HG03095 (cell line): Measurements from ENCODE around the gene RANBP17.

Experiments used
- ATAC-seq: cut with Tn5 transposase; IDR thresholded peaks from one replicate; pipeline ENCODE4 v1.9.1; 2021; ENCODE audit warnings: moderate library complexity; ENCODE audit not compliant: unreplicated experiment

Gene RANBP17

DNA sequence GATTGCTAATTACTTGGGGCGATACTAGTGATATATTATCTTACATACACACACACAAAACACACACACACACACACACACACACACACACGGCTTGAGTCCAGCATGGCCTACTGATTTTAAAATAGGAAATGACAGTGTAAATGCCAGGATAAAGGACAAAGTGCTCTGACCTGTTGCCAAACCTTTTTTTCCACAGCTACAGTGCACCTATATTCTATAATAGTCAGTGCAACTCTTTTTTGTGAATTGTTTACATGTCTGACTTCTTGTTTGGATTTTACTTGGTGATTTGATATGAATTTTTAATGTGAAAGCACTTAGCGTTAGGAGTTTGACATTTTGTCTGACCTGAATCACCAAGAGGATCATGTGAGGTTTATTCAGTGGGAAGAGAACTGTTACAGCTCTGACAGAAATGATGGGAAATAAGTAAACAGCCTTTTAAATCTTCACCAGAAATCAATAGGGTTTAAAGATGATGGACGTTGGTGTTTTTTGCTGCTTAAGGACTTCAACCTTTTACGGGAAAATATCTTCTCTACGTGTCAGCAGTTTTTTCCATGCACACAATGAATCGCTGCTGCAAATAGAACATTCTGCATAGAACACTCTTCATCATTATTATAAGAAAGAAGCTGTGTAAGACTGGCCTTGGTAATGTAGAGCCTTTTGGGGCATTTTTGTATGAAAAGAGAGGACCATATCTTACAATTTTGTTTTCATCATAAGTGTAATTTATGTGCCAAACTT, 218.5 kb downstream of the RANBP17 start:
- no peak for ATAC-seq

DNA sequence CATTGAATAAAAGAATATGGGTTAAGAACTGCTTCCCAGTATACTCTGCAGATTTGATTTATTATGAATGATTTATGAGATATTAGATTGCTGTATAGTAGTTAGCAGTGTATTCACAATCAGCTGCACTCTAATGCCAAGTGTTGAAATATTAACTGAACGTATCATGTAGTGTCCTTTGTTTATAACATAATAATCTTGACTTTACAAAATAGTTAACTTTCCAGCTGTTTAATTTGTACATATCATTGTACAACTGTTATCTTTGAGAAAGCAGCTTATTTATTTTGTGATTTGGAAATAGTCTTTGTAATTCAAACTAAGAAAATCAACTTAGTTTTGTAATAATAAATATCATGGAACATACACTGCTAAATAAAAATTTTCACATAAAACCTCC, 219.5 kb downstream of the RANBP17 start:
- ATAC-seq = no peak

DNA sequence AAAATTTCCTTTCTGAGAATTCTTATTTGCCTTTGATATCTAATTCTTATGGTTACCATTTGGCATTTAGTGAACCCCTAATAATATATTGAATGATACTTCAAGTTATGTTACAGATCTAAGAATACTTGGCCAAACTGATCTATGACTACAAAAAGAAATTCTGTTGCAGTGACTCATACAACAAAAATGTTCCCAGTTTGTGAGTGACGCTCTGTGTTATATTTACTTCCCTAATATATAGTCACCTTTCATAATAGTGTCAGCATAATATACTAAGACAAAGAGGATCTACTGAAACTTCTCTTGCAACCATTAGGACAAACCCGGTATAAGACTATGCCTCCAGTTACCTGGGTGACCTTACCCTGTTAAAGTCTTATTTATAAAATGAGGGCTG, 230.4 kb downstream of the RANBP17 start:
- no peak for ATAC-seq

DNA sequence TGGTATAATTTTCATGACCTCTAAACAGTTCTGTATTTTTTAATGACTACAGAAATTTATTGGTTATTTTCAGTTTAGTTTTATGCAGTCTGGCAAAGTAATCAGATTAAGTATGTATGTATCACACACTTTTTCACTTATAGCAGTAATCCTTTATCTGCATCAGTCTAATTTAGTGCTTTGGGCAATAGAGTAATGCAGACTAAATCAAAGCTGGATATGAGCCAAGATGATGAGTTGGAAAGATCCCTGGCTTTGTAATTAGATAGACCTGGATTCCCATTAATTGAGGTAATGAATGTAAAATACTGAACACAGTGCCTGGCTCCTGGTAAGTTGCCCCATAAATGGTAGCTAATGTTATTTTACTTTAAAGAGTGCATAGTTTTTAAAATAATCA, 231.8 kb downstream of the RANBP17 start:
- no peak for ATAC-seq

DNA sequence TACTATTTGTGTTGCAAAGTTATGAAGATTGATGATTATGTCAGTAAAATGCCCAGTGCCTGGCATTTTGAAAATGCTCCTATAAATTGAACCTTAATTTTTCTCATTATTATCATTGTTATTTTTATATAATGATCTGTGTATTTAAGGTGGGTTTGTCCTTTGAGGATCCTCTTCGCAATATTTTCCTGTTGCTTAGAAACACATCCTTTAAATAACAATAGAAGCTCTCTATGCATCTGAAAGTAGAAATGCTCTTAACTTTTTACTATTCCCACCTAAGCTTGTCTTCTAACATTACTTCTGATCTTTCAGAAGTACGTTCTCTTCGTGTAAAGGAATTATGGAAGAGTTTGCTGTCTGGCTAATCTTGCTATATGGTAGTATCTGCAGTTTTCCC, 232.5 kb downstream of the RANBP17 start:
- no peak for ATAC-seq

DNA sequence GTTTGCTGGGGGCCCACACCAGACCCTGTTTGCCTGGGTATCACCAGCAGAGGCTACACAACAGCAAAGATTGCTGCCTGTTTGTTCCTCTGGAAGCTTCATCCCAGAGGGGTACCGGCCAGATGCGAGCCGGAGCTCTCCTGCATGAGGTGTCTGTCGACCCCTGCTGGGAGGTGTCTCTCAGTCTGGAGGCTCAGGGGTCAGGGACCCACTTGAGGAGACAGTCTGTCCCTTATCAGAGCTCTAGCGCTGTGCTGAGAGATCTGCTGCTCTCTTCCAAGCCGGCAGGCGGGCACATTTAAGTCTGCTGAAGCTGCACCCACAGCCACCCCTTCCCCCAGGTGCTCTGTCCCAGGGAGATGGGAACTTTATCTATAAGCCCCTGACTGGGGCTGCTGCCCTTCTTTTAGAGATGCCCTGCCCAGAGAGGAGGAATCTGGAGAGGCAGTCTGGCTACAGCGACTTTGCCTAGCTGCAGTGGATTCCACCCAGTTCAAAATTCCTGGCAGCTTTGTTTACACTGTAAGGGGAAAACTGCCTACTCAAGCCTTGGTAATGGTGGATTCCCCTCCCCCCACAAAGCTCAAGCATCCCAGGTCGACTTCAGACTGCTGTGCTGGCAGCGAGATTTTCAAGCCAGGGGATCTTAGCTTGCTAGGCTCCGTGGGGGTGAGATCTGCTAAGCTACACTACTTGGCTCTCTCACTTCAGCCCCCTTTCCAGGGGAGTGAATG, 241.2 kb downstream of the RANBP17 start:
- no peak for ATAC-seq

DNA sequence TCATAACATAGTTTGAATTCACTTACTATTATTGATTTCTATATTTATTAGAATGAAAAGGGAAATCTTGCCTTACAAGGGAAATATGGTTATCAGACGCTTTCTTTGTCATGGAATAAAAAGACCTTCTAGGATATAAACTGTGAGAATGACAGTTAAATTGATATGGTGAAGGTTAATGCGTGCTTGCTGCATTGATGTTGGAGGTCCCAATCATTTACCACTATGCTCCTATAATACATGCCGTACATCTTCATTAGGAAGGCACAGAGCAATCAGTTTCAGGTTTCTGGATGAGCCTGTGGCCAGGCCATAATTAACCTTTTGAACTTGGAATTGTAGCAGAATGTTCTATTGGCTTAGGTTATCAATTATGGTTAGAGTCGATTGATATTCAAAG, 245.9 kb downstream of the RANBP17 start:
- ATAC-seq = no peak

DNA sequence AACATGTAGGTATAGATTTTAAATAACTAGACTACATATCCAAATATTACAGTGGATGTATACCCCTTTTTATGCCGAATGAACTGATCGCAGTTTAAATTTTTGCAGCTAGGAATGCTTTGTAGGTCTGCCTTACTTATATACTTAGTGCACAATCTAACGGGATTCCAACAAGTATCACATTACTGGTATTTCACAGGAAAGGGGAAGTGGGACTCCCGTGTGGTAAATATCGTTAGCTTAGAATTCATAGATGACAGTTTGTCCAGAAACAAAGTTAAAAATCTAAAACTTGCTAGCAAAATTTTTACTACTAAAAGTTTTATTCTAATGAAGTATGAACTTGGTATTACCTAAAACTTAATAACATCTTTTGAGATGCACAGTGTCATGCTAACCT, 253.7 kb downstream of the RANBP17 start:
- ATAC-seq = no peak

DNA sequence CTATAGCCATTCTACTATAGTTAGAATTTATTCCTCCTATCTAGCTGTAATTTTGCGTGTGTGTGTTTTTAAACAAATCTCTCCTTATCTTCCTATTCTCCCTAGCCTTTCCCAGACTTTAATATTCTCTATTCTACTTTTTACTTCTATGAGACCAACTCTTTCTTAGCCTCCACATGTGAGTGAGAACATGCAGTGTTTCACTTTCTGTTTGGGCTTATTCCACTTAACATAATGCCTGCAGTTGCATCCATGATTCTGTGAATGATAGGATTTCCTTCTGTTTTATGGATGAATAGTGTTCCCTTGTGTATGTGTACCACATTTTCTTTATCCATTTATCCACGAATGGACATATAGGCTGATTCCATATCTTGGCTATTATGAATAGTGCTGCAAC, 254.9 kb downstream of the RANBP17 start:
- no peak for ATAC-seq

DNA sequence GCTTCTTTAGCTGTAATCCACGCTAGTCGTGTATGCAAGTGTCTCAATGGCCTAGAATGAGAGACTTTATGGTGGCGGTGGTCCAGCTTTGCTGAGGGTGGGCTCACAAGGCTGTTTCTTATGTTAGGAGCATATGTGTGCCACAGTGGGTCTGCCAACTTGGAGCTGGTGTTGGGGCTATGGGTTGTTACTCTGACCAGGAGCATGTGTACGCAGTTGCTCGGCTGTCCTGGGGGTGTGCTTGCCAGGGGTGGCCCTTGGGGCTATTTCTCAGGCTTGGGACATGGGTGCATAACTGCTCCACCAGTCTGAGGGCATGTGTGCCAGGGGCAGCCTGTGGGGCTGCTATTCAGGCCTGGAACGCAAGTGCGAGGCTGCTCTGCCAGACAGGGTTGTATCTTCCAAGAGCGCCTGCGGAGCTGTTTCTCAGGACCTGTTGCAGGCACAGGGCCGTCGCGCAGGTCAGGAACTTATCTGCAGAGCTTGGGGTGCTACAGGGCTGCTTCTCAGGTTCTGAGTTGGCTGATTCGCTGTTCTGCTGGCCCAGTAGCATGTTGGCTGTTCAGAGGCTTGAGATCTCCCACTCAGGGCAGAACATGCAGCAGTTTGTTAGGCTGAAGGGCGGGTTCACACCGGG, 259.3 kb downstream of the RANBP17 start:
- no peak for ATAC-seq

DNA sequence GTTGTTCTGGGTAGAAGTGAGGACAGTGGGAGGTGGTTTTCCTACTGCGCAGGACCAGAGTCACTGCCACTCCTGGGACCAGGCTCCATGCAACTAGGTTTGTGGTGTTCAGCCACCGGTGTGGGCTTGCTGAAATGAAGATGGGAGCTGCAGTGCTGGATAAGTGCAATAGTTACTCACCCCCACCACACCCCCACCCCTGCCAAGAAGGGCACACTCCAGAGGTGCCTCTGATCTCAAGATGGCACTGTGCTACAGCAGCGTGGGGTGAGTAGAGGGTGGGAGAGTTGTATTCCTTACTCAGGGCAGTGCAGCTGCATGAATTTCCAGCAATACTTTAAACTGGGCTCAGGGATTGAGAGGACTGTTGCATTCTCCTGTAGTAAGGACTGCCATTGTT, 259.8 kb downstream of the RANBP17 start:
- no peak for ATAC-seq

DNA sequence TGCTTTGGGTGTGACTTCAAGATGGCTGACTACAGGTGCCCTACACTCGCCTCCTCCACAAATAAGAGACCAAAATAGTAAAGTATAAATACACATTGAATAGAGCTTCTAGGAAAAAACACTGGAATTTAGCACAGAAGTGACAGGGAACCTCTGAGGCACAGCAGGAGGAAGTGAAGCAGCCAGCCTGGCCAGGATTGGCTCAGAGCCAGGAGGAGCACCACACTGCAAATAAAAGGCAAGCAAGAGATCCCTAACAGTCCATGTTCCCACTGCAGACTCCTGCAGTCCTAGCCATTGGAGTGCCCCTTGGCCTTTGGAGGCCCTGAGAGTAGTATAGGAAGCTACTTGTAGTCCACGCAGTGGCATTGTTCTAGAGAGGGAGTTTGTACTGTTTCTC, 260.6 kb downstream of the RANBP17 start:
- ATAC-seq = no peak

DNA sequence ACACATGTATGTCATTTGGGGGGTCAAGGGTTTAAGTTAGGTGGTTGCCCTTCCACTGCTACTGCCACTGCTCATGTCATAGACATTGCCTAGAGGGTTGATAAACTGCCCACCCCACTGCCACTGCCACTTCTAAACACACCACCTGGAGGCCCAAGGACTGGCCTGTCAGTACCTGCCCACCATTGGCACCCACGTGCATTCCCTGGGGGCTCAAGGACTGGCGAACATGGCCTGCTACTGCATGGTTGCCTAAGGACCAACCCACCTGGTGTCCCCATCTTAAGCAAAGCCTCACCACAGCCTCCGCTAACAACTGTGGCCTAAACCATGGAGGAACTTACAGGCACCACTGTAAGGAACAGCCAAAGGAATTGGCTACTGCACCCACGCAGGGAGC, 261.6 kb downstream of the RANBP17 start:
- no peak for ATAC-seq

DNA sequence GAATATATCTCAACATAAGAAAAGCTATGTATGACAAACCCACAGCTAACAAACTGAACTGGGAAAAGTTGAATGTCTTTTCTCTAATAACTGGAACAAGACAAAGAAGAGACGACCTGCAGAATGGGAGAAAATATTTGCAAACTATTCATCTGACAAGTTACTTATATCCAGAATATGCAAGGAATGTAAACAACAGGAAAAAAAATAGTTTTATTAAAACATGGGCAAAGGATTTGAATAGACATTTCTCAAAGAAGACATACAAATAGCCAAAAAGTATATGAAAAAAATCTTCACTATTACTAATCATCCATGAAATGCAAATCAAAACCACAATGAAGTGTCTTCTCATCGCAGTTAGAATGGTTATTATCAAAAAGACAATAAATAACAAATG, 265.5 kb downstream of the RANBP17 start:
- no peak for ATAC-seq

DNA sequence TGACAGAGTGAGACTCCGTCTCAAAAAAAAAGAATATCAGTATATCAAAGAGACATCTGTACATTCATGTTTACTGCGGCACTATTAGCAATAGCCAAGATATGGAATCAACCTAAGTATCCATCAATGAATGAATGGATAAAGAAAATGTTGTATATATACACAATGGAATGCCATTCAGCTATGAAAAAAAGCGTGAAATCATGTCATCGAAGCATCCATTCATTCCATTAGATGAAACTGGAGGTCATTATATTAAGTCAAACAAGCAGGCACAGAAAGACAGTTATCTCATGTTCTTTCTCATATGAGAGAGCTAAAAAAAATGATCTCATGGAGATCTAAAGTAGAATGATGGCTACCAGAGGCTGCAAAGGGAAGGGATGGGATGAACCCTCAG, 266.3 kb downstream of the RANBP17 start:
- ATAC-seq = no peak

DNA sequence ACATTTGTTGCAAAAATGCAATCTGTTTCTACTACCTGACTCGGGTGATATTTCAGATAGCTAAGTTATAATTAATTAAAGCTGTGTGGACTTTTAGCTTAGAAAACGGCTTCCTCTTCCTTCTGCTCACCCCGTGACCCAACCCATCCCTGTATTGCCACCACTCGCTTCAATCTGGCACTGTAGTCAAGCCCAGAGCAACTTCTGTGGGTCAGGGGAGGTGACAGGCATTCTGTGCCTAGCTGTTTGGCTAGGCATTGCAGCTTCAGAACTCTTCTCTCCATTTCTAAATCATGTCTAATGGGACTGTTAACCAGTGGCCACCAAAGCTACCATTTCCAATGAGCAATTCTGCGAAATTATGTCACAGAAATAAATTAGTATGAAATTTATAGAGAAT, 267.5 kb downstream of the RANBP17 start:
- ATAC-seq = no peak

DNA sequence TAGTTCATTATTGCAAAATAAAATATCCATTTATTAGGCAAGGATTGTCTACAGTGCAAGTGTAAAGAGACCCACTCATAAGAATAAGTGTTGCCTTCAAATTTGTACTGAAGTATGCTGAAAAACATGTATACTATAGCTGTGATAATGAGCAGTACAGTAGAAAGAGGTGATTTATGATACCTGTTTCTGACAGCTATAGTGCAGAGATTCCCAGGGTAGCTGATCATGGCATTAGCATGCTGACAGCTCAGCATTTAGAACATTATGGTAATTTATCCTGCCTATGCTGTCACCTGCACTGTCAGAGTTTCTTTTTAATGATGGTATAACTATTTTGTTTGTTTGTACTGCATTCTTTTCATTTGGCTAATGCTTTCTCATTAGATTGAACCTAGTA, 269.7 kb downstream of the RANBP17 start:
- ATAC-seq = no peak

DNA sequence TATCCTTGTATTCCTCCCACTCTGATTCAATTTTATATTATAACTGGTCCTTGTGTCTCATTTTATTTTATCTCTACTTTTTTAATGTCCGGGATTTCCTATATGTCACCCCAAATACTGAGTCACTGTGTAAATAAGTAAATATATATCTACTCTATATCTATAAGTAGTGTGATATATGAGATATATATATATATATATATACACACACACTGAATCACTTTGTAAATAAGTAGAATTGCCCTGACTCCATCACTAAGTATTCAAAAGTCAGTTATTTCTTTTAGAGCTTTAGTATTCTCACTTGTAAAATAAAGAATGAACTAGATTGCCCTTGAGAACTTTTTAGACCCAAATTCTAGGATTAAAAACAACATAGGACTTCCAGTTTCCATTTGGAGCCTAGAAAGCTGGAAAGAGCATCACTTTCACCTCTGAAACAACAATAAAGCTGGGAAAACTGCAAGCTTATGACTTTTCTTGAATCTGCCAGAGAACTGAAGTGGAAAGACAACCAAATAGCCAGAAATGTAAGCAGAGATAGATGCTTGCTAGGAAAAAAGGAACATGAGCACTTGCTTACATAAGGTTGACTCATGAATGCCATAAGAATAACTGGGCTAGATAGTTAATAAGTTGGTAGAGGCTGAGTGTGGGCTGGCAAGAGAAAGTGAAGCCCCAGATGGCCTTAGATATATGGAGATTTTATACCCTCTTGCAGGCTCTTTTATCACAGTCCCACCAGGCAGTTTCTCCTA, 276.1 kb downstream of the RANBP17 start:
- no peak for ATAC-seq

DNA sequence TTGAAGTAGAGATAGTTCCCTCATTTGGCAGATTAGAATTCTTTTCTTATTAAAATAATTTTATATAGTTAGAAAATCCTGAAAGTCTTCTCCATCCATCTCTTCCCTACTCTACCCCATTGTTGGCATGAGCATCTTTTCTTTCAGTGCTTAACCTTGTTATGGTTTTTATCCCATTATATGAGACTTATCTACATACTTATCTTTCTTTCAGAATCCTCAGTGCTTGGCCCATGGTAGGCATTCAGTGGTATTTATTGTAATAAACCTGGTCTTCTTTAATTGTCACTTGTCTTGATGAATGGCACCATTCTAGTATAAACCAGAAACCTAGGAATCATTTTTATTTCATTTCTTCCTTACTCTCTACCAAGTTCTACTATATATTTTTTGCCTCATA, 277.4 kb downstream of the RANBP17 start:
- no peak for ATAC-seq

DNA sequence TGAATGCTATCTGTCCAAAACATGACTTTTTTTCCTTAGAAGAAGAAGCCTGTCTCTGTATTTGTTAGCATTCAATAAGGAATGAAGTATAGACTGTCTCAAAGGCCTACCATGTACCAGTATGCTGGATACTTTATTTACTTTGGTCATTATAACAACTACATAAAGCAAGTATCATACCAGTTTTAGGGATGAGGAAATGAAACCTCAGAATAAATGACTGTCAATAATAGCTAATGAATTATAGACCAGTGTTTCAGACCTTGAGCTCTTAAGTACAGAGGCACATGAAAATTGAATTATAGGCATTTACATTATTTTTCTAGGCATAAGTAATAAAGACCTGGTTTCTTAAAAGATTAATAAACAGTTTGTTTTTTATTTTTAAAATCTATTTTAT, 280.8 kb downstream of the RANBP17 start:
- no peak for ATAC-seq

DNA sequence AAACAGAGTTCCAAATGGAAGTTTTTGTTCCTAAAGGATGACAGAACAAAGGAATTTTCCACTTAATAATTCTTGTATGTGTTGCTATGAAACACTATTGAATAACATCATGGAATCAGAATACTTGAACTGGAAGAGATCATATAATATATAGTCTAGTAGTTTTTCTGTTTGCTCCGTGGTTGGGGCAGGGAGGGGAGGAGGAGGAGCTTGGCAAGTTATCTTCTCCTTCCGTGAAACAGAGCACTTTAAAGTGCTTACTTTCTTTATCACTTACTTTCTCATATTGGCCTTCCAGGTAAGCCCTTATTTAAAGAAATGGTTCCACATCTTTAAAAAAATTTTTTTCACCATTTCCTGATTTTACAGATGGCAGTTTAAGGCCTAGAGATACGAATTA, 281.4 kb downstream of the RANBP17 start:
- no peak for ATAC-seq

DNA sequence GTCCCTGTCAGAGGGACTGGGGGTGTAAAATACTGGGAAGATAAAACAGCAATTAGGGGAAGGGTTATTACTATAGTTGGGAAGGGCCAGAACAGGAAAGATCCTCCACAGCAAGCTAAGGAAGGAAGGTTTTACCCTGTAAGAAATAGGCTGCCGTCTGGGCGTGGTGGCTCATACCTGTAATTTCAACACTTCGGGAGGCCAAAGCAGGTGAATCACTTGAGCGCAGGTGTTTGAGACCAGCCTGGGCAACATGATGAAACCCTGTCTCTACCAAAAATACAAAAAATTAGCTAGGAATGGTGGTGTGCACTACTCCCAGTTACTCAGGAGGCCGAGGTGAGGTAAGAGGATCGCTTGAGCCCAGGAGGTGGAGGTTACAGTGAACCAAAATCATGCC, 282.1 kb downstream of the RANBP17 start:
- ATAC-seq = no peak
